GM23338 (cell line): ENCODE results near the gene C2CD3. TPM values are rescaled to one million over a fixed set of nuclear protein-coding genes. Genes with fewer than 3 reads are reported as not detected.

Source experiments
- ATAC-seq: fragments of 200-7000 bp; cut with Tn5 transposase; 3 replicates; pipeline ENCODE4 v1.9.1; 2020
- DNase-seq: peaks from one replicate; pipeline ENCODE4 v3.0.0-alpha.2; 2015; ENCODE audit warnings: low spot score
- H2AFZ ChIP-seq: fragments of 200-600 bp; sonication (generic); 2 replicates; pipeline ENCODE4 v1.8.0; 2016; ENCODE audit warnings: antibody characterized with exemption, mild to moderate bottlenecking, moderate library complexity
- H3F3A ChIP-seq: fragments of 200-600 bp; sonication (generic); replicated peaks from 2 replicates; pipeline ENCODE4 v1.8.0; 2017; ENCODE audit warnings: antibody characterized with exemption, mixed run types, low read depth
- H3K27ac ChIP-seq: fragments of 200-600 bp; sonication (generic); 2 replicates; pipeline ENCODE4 v1.6.1; 2016; ENCODE audit warnings: low read depth
- H3K27me3 ChIP-seq: fragments of 200-600 bp; sonication (generic); 2 replicates; pipeline ENCODE4 v1.8.0; 2016; ENCODE audit warnings: mild to moderate bottlenecking, mixed run types, moderate library complexity; ENCODE audit not compliant: insufficient read depth
- H3K36me3 ChIP-seq: fragments of 200-600 bp; sonication (generic); 2 replicates; pipeline ENCODE4 v1.8.0; 2016; ENCODE audit warnings: mild to moderate bottlenecking; ENCODE audit not compliant: insufficient read depth
- H3K4me1 ChIP-seq: fragments of 200-600 bp; sonication (generic); 2 replicates; pipeline ENCODE4 v1.8.0; 2016; ENCODE audit warnings: mild to moderate bottlenecking, moderate library complexity; ENCODE audit not compliant: insufficient read depth
- H3K4me2 ChIP-seq: fragments of 200-600 bp; sonication (generic); 2 replicates; pipeline ENCODE4 v1.7.1; 2017; ENCODE audit warnings: mixed run types
- H3K4me3 ChIP-seq: fragments of 200-600 bp; sonication (generic); 2 replicates; pipeline ENCODE4 v1.6.1; 2016; ENCODE audit warnings: mixed run types
- H3K79me2 ChIP-seq: fragments of 200-600 bp; sonication (generic); replicated peaks from 2 replicates; pipeline ENCODE4 v1.8.0; 2017; ENCODE audit warnings: mild to moderate bottlenecking; ENCODE audit not compliant: insufficient read depth
- H3K9me2 ChIP-seq: fragments of 200-600 bp; sonication (generic); 2 replicates; pipeline ENCODE4 v1.8.0; 2017; ENCODE audit not compliant: insufficient read depth
- H4K20me1 ChIP-seq: fragments of 200-600 bp; sonication (generic); replicated peaks from 2 replicates; pipeline ENCODE4 v1.8.0; 2017; ENCODE audit warnings: mild to moderate bottlenecking; ENCODE audit not compliant: insufficient read depth
- H3K27ac Mint-ChIP-seq: 2 replicates; pipeline ENCODE4 v1.8.0; 2020; ENCODE audit warnings: inconsistent platforms, mild to moderate bottlenecking, moderate library complexity, mixed read lengths
- H3K27me3 Mint-ChIP-seq: 3 replicates; pipeline ENCODE4 v1.8.0; 2022; ENCODE audit warnings: low read depth, mild to moderate bottlenecking, moderate library complexity, mixed read lengths, inconsistent platforms; ENCODE audit not compliant: insufficient read depth, poor library complexity
- H3K36me3 Mint-ChIP-seq: 3 replicates; pipeline ENCODE4 v1.8.0; 2021; ENCODE audit warnings: low read depth, mild to moderate bottlenecking, inconsistent platforms, moderate library complexity, mixed read lengths
- H3K4me1 Mint-ChIP-seq: 3 replicates; pipeline ENCODE4 v1.8.0; 2020; ENCODE audit warnings: mild to moderate bottlenecking, inconsistent platforms, mixed read lengths
- H3K4me3 Mint-ChIP-seq: 3 replicates; pipeline ENCODE4 v1.8.0; 2021; ENCODE audit warnings: moderate library complexity, mild to moderate bottlenecking, inconsistent platforms, mixed read lengths
- H3K9me3 Mint-ChIP-seq: 3 replicates; pipeline ENCODE4 v1.8.0; 2020; ENCODE audit warnings: moderate library complexity, mild to moderate bottlenecking, inconsistent platforms, mixed read lengths
- CREB1 ChIP-seq: fragments of 250-450 bp; sonication (Bioruptor Pico); IDR thresholded peaks from 2 replicates; pipeline ENCODE4 v1.5.0; 2020; ENCODE audit warnings: low read depth, mild to moderate bottlenecking, moderate library complexity
- CTCF ChIP-seq, 2 experiments: fragments of 200-600 bp in 1 of 2; sonication (generic) in 1 of 2; conservative IDR thresholded peaks; 2 replicates each; pipeline versions ENCODE4 v1.5.1 to v1.6.1; 2016 to 2017; ENCODE audit warnings: antibody characterized with exemption in 2 of 2, low read depth in 2 of 2, mild to moderate bottlenecking in 2 of 2, moderate library complexity in 1 of 2
- EZH2 ChIP-seq: fragments of 200-600 bp; sonication (generic); IDR thresholded peaks from one replicate; pipeline ENCODE4 v1.8.0; 2017; ENCODE audit warnings: antibody characterized with exemption, mild to moderate bottlenecking, low read depth; ENCODE audit not compliant: unreplicated experiment
- EZH2phosphoT487 ChIP-seq: fragments of 200-600 bp; sonication (generic); IDR thresholded peaks from one replicate; pipeline ENCODE4 v1.8.1; 2018; ENCODE audit warnings: antibody characterized with exemption; ENCODE audit not compliant: unreplicated experiment
- JUNB ChIP-seq: IDR thresholded peaks from one replicate; pipeline ENCODE4 v1.6.1; 2016; ENCODE audit warnings: antibody characterized with exemption; ENCODE audit not compliant: unreplicated experiment
- NANOG ChIP-seq: IDR thresholded peaks from 2 replicates; pipeline ENCODE4 v1.6.1; 2016; ENCODE audit warnings: antibody characterized with exemption, borderline replicate concordance
- POLR2AphosphoS5 ChIP-seq: IDR thresholded peaks from 2 replicates; pipeline ENCODE4 v1.6.1; 2016; ENCODE audit warnings: antibody characterized with exemption, low read depth
- STAT1 ChIP-seq: IDR thresholded peaks from one replicate; pipeline ENCODE4 v1.6.1; 2016; ENCODE audit warnings: antibody characterized with exemption; ENCODE audit not compliant: unreplicated experiment
- ZNF114 ChIP-seq: fragments of 250-450 bp; sonication (Bioruptor Pico); IDR thresholded peaks from 2 replicates; pipeline ENCODE4 v1.5.0; 2020; ENCODE audit warnings: mild to moderate bottlenecking, moderate library complexity
- ZNF331 ChIP-seq: fragments of 250-450 bp; sonication (Bioruptor Pico); IDR thresholded peaks from 2 replicates; pipeline ENCODE4 v1.5.0; 2020; ENCODE audit warnings: low read depth, mild to moderate bottlenecking, moderate library complexity
- polyA plus RNA-seq: library from polyadenylated mRNA; unstranded; fragments of >200 nt; fragmentation: Nextera tagmentation; extraction: Ambion mirVana; gene quantifications from 2 replicates; pipeline ENCODE4 v1.2.1, GENCODE V29; 2016
- total RNA-seq: library from RNA; depleted of rRNA; stranded (reverse); fragments of >200 nt; shearing (Covaris generic); gene quantifications from 2 replicates; pipeline ENCODE4 v1.2.3, GENCODE V29; 2014
- TF ChIP-seq, protein P1 (sequence below): IDR thresholded peaks from 2 replicates; pipeline ENCODE4 v1.6.1; 2016; ENCODE audit warnings: antibody characterized with exemption
- TF ChIP-seq, protein P2 (sequence below): IDR thresholded peaks from one replicate; pipeline ENCODE4 v1.6.1; 2018; ENCODE audit warnings: antibody characterized with exemption; ENCODE audit not compliant: unreplicated experiment
- TF ChIP-seq, protein P3 (sequence below): fragments of 250-450 bp; sonication (Bioruptor Pico); IDR thresholded peaks from 2 replicates; pipeline ENCODE4 v1.5.0; 2020; ENCODE audit warnings: mild to moderate bottlenecking, moderate library complexity

Gene C2CD3
- total and polyA plus RNA-seq, 2 experiments from 2014 or later, result 15.5 to 29.5 TPM

- H3K36me3 Mint-ChIP-seq, result no peaks in the 10 kb centered on the region
- DNase-seq (no peak), ATAC-seq (no peak)
- no peaks in the 10 kb centered on the region for H3K9me3 Mint-ChIP-seq
- Histone ChIP-seq H3K36me3 (no peaks in the 10 kb centered on the region), H3F3A (no peaks in the 10 kb centered on the region), H3K9me2 (no peaks in the 10 kb centered on the region), H3K4me2 (no peak overlapping the region), H4K20me1 (no peaks in the 10 kb centered on the region), H3K4me1 (peaks cover 13% of the 10 kb centered on the region; the same call in 1 of the 2 replicates), H3K27me3 (no peaks in the 10 kb centered on the region), H3K27ac (no peak overlapping the region), H3K79me2 (no peaks in the 10 kb centered on the region), H2AFZ (no peak overlapping the region), H3K4me3 (no peak overlapping the region)
- H3K4me3 Mint-ChIP-seq, result no peak overlapping the region
- TF ChIP-seq ZNF331 (CRISPR knock-in tag) (no peak), CREB1 (CRISPR knock-in tag) (no peak), POLR2AphosphoS5 (no peak), NANOG (no peak), EZH2 (no peak), ZNF114 (CRISPR knock-in tag) (no peak), STAT1 (no peak), CTCF (conservative IDR thresholded peaks at IDR 0.05; ENCODE audit: low read depth in 2 of 2) (no peak), EZH2phosphoT487 (no peak), JUNB (no peak)
- TF ChIP-seq, protein P1, sequence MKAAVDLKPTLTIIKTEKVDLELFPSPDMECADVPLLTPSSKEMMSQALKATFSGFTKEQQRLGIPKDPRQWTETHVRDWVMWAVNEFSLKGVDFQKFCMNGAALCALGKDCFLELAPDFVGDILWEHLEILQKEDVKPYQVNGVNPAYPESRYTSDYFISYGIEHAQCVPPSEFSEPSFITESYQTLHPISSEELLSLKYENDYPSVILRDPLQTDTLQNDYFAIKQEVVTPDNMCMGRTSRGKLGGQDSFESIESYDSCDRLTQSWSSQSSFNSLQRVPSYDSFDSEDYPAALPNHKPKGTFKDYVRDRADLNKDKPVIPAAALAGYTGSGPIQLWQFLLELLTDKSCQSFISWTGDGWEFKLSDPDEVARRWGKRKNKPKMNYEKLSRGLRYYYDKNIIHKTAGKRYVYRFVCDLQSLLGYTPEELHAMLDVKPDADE, result no peak
- TF ChIP-seq, protein P2, sequence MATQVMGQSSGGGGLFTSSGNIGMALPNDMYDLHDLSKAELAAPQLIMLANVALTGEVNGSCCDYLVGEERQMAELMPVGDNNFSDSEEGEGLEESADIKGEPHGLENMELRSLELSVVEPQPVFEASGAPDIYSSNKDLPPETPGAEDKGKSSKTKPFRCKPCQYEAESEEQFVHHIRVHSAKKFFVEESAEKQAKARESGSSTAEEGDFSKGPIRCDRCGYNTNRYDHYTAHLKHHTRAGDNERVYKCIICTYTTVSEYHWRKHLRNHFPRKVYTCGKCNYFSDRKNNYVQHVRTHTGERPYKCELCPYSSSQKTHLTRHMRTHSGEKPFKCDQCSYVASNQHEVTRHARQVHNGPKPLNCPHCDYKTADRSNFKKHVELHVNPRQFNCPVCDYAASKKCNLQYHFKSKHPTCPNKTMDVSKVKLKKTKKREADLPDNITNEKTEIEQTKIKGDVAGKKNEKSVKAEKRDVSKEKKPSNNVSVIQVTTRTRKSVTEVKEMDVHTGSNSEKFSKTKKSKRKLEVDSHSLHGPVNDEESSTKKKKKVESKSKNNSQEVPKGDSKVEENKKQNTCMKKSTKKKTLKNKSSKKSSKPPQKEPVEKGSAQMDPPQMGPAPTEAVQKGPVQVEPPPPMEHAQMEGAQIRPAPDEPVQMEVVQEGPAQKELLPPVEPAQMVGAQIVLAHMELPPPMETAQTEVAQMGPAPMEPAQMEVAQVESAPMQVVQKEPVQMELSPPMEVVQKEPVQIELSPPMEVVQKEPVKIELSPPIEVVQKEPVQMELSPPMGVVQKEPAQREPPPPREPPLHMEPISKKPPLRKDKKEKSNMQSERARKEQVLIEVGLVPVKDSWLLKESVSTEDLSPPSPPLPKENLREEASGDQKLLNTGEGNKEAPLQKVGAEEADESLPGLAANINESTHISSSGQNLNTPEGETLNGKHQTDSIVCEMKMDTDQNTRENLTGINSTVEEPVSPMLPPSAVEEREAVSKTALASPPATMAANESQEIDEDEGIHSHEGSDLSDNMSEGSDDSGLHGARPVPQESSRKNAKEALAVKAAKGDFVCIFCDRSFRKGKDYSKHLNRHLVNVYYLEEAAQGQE, result no peak
- TF ChIP-seq, protein P3, sequence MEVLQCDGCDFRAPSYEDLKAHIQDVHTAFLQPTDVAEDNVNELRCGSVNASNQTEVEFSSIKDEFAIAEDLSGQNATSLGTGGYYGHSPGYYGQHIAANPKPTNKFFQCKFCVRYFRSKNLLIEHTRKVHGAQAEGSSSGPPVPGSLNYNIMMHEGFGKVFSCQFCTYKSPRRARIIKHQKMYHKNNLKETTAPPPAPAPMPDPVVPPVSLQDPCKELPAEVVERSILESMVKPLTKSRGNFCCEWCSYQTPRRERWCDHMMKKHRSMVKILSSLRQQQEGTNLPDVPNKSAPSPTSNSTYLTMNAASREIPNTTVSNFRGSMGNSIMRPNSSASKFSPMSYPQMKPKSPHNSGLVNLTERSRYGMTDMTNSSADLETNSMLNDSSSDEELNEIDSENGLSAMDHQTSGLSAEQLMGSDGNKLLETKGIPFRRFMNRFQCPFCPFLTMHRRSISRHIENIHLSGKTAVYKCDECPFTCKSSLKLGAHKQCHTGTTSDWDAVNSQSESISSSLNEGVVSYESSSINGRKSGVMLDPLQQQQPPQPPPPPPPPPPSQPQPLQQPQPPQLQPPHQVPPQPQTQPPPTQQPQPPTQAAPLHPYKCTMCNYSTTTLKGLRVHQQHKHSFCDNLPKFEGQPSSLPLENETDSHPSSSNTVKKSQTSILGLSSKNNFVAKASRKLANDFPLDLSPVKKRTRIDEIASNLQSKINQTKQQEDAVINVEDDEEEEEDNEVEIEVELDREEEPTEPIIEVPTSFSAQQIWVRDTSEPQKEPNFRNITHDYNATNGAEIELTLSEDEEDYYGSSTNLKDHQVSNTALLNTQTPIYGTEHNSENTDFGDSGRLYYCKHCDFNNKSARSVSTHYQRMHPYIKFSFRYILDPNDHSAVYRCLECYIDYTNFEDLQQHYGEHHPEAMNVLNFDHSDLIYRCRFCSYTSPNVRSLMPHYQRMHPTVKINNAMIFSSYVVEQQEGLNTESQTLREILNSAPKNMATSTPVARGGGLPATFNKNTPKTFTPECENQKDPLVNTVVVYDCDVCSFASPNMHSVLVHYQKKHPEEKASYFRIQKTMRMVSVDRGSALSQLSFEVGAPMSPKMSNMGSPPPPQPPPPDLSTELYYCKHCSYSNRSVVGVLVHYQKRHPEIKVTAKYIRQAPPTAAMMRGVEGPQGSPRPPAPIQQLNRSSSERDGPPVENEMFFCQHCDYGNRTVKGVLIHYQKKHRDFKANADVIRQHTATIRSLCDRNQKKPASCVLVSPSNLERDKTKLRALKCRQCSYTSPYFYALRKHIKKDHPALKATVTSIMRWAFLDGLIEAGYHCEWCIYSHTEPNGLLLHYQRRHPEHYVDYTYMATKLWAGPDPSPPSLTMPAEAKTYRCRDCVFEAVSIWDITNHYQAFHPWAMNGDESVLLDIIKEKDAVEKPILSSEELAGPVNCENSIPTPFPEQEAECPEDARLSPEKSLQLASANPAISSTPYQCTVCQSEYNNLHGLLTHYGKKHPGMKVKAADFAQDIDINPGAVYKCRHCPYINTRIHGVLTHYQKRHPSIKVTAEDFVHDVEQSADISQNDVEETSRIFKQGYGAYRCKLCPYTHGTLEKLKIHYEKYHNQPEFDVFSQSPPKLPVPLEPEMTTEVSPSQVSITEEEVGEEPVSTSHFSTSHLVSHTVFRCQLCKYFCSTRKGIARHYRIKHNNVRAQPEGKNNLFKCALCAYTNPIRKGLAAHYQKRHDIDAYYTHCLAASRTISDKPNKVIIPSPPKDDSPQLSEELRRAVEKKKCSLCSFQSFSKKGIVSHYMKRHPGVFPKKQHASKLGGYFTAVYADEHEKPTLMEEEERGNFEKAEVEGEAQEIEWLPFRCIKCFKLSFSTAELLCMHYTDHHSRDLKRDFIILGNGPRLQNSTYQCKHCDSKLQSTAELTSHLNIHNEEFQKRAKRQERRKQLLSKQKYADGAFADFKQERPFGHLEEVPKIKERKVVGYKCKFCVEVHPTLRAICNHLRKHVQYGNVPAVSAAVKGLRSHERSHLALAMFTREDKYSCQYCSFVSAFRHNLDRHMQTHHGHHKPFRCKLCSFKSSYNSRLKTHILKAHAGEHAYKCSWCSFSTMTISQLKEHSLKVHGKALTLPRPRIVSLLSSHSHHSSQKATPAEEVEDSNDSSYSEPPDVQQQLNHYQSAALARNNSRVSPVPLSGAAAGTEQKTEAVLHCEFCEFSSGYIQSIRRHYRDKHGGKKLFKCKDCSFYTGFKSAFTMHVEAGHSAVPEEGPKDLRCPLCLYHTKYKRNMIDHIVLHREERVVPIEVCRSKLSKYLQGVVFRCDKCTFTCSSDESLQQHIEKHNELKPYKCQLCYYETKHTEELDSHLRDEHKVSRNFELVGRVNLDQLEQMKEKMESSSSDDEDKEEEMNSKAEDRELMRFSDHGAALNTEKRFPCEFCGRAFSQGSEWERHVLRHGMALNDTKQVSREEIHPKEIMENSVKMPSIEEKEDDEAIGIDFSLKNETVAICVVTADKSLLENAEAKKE (CRISPR knock-in tag), result no peak
- H3K27me3 Mint-ChIP-seq, result peaks cover 2% of the 10 kb centered on the region
- H3K27ac Mint-ChIP-seq, result no peak overlapping the region
- peaks cover 10% of the 10 kb centered on the region; the same call in 2 of the 3 replicates for H3K4me1 Mint-ChIP-seq
Observed at GRCh38 chr11:73995731-73996130, 175.1 kb downstream of the C2CD3 start.
